Measurements from ENCODE around the gene FCHSD1. TPM values are rescaled to one million over a fixed set of nuclear protein-coding genes. Genes with fewer than 3 reads are reported as not detected.

Gene FCHSD1
- total RNA-seq, 1 experiment from 2014 or later = 23.1 TPM

- Histone ChIP-seq H2BK120ac (ENCODE audit: low read depth, low read length, poor library complexity, severe bottlenecking) (no peak overlapping the region), H3K79me1 (ENCODE audit: insufficient read depth, low read depth, low read length, poor library complexity, severe bottlenecking) (no peaks in the 10 kb centered on the region), H3K9ac (ENCODE audit: extremely low read depth, insufficient read length, low read length) (no peak overlapping the region), H3K27ac (ENCODE audit: insufficient read length, low read depth, low read length) (no peak overlapping the region), H3K9me3 (ENCODE audit: control insufficient read depth, low read depth, low read length) (no peaks in the 10 kb centered on the region), H4K20me1 (ENCODE audit: control insufficient read depth, insufficient read depth, insufficient read length) (no peaks in the 10 kb centered on the region), H2BK15ac (ENCODE audit: low read depth, low read length) (no peak overlapping the region), H3K23ac (ENCODE audit: insufficient read length, low read depth, low read length) (no peak overlapping the region), H2BK5ac (ENCODE audit: insufficient read length, low read length) (no peak overlapping the region), H3K79me2 (ENCODE audit: insufficient read depth, low read length) (no peaks in the 10 kb centered on the region), H3K18ac (ENCODE audit: insufficient read length, low read depth, low read length) (no peak overlapping the region), H4K91ac (ENCODE audit: insufficient read length, low read depth, low read length) (no peak overlapping the region), H3K4me2 (ENCODE audit: insufficient read depth, insufficient read length, low read length) (peak overlapping the region; percentile 74), H3K4me1 (ENCODE audit: insufficient read depth, low read length) (no peaks in the 10 kb centered on the region; the same call in 1 of the 2 replicates), H3K23me2 (ENCODE audit: insufficient read length, low read depth, low read length, poor library complexity, severe bottlenecking) (peaks cover 8% of the 10 kb centered on the region), H3T11ph (ENCODE audit: low read length) (no peak overlapping the region), H2BK12ac (ENCODE audit: insufficient read length, low read depth, low read length) (no peak overlapping the region), H2AFZ (ENCODE audit: low read length) (no peak overlapping the region), H4K5ac (ENCODE audit: insufficient read length, low read depth, low read length) (no peak overlapping the region), H3K27me3 (ENCODE audit: insufficient read depth, low read length) (no peaks in the 10 kb centered on the region), H3K4ac (ENCODE audit: low read depth, low read length) (no peak overlapping the region), H2AK5ac (ENCODE audit: insufficient read length, low read length) (no peak overlapping the region), H4K8ac (replicated peaks; ENCODE audit: insufficient read length, low read depth, low read length) (no peak overlapping the region), H3K56ac (ENCODE audit: insufficient read length, low read depth, low read length) (no peak overlapping the region), H3K14ac (ENCODE audit: insufficient read depth, low read length) (no peak overlapping the region), H2BK20ac (ENCODE audit: low read depth, low read length, poor library complexity, severe bottlenecking) (no peak overlapping the region)
- no peak overlapping the region for H3K27ac Mint-ChIP-seq
- H3K9me3 Mint-ChIP-seq = no peaks in the 10 kb centered on the region
- H3K4me1 Mint-ChIP-seq = peaks cover 19 to 23% of the 10 kb centered on the region in 2 experiments
- peak overlapping the region; percentile 97 to 98; a peak in 4 of 5 replicates for H3K4me3 Mint-ChIP-seq
- H3K36me3 Mint-ChIP-seq (ENCODE audit: insufficient read depth in 1 of 3, low read depth in 3 of 3) = peaks cover 15 to 39% (median 21%) of the 10 kb centered on the region in 3 experiments; a peak in 6 of 7 replicates
- no peak for DNase-seq
- TF ChIP-seq CTCF (conservative IDR thresholded peaks at IDR 0.05) = no peak
- H3K27me3 Mint-ChIP-seq (ENCODE audit: low read depth) = peaks cover 7% of the 10 kb centered on the region; the same call in 1 of the 2 replicates
Measured at GRCh38 chr5:141649972-141650371, 1.2 kb downstream of the FCHSD1 start.
